Iris pigment epithelial cell (primary cell): ENCODE results near the gene ADGRD1.
"Not testable (repeated sequence)": the region's sequence is repeated elsewhere in the genome, so short reads cannot be mapped to it uniquely, and the experiment has no call there.

ENCODE experiments used
- DNase-seq: peaks from one replicate; pipeline ENCODE4 v3.0.0-alpha.2; 2011; ENCODE audit warnings: low read depth

Gene ADGRD1

GRCh38 chr12:130987151-130987931 is 33.6 kb downstream of the ADGRD1 start:
- DNase-seq, result no peak

GRCh38 chr12:130988261-130988660 is 34.6 kb downstream of the ADGRD1 start:
- no peak for DNase-seq

- no peak for DNase-seq
These were observed 35.0 kb downstream of the ADGRD1 start for GRCh38 chr12:130988751-130989150.

GRCh38 chr12:130989391-130989790 is 35.7 kb downstream of the ADGRD1 start:
- no peak for DNase-seq

- DNase-seq, result no peak
These were observed 36.3 kb downstream of the ADGRD1 start for GRCh38 chr12:130990034-130990433.

- DNase-seq, result no peak
These were observed 38.7 kb downstream of the ADGRD1 start for GRCh38 chr12:130992448-130992847.

GRCh38 chr12:130992979-130993538 is 39.4 kb downstream of the ADGRD1 start:
- DNase-seq, result no peak

GRCh38 chr12:130993759-130994670 is 40.3 kb downstream of the ADGRD1 start:
- DNase-seq, result no peak

GRCh38 chr12:130994821-130995375 is 41.2 kb downstream of the ADGRD1 start:
- DNase-seq, result no peak

- DNase-seq, result not testable (repeated sequence)
These were observed 41.8 kb downstream of the ADGRD1 start for GRCh38 chr12:130995386-130995969.

- no peak for DNase-seq
These were observed 44.4 kb downstream of the ADGRD1 start for GRCh38 chr12:130998136-130998535.

- DNase-seq, result no peak
These were observed 46.3 kb downstream of the ADGRD1 start for GRCh38 chr12:131000000-131000486.

GRCh38 chr12:131001493-131001892 is 47.8 kb downstream of the ADGRD1 start:
- no peak for DNase-seq

- no peak for DNase-seq
These were observed 48.5 kb downstream of the ADGRD1 start for GRCh38 chr12:131002216-131002631.

- no peak for DNase-seq
These were observed 49.5 kb downstream of the ADGRD1 start for GRCh38 chr12:131003036-131003715.

- no peak for DNase-seq
These were observed 50.0 kb downstream of the ADGRD1 start for GRCh38 chr12:131003716-131004045.

- no peak for DNase-seq
These were observed 50.5 kb downstream of the ADGRD1 start for GRCh38 chr12:131004166-131004565.

- DNase-seq, result no peak
These were observed 51.7 kb downstream of the ADGRD1 start for GRCh38 chr12:131005161-131006035.

GRCh38 chr12:131006036-131006735 is 52.5 kb downstream of the ADGRD1 start:
- DNase-seq, result no peak
